ENCODE results near the gene RAB44. TPM values are rescaled to one million over a fixed set of nuclear protein-coding genes. Genes with fewer than 3 reads are reported as not detected.

Gene RAB44
- total RNA-seq, 1 donor from 2014 or later, result 0.95 TPM

DNA sequence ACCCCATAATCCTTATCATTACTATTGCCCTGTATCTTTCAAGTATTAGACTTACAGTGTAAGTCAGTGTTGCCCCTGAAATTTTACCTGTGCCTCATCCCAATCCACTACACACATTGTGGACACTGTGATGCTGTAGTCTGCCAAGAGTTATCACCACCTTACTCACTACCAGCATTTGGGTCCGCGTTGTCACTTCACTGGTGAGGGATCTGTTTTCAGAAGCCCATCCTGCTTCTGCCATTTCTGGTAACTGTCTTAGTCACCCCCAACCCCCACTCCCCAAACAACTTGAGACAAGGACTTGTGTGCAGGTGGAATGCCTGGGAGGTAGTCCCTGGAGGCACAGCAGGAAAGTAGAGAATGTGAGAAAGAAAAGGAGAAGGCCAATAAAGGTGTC lies 6.0 kb upstream of the RAB44 start:
- DNase-seq (no peak), ATAC-seq (no peak)
- TF ChIP-seq, protein P1, sequence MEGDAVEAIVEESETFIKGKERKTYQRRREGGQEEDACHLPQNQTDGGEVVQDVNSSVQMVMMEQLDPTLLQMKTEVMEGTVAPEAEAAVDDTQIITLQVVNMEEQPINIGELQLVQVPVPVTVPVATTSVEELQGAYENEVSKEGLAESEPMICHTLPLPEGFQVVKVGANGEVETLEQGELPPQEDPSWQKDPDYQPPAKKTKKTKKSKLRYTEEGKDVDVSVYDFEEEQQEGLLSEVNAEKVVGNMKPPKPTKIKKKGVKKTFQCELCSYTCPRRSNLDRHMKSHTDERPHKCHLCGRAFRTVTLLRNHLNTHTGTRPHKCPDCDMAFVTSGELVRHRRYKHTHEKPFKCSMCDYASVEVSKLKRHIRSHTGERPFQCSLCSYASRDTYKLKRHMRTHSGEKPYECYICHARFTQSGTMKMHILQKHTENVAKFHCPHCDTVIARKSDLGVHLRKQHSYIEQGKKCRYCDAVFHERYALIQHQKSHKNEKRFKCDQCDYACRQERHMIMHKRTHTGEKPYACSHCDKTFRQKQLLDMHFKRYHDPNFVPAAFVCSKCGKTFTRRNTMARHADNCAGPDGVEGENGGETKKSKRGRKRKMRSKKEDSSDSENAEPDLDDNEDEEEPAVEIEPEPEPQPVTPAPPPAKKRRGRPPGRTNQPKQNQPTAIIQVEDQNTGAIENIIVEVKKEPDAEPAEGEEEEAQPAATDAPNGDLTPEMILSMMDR (IDR thresholded peaks at IDR 0.05), result no peak
- no peaks in the 10 kb centered on the region for H3K9me3 ChIP-seq
- intact Hi-C loops (cut with DNase I), result no loop called here
- H3K36me3 ChIP-seq, result peaks cover 14% of the 10 kb centered on the region
- H3K27me3 ChIP-seq (ENCODE audit: low read depth), result no peaks in the 10 kb centered on the region
- H3K27ac ChIP-seq, result no peak overlapping the region
- no peak overlapping the region for H3K4me3 ChIP-seq
- peaks cover 17% of the 10 kb centered on the region for H3K4me1 ChIP-seq

DNA sequence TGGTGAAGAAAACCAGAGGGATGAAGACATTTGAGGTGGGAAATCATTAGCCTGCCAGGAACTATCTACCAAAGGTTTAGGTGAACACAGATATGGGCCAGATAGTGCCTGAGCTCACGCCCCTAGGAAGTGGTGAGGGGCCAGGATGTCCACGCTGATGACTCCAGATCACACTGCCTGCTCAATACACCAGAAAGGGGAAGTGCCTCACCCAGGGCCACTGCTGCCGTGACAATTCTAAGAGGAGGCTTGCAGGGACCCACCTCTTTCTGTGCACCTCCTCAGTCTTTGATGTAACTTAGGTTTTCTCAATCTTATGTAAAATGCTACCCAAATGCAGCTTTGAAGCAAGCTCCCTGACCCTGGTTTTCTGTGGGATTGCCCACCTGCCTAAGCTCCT lies 5.4 kb upstream of the RAB44 start:
- TF ChIP-seq, protein P1 (IDR thresholded peaks at IDR 0.05), result no peak
- ATAC-seq (peak; percentile 52 to 66), DNase-seq (peak; percentile 65)
- Histone ChIP-seq H3K4me1 (peaks cover 17% of the 10 kb centered on the region), H3K9me3 (no peaks in the 10 kb centered on the region), H3K36me3 (peaks cover 8% of the 10 kb centered on the region), H3K4me3 (no peak overlapping the region), H3K27ac (no peak overlapping the region), H3K27me3 (ENCODE audit: low read depth) (no peaks in the 10 kb centered on the region)
- intact Hi-C loops (cut with DNase I), result no loop called here

GRCh38 chr6:36692861-36693702 lies 4.5 kb upstream of the RAB44 start:
- DNase-seq (peak; percentile 60), ATAC-seq (peak; percentile 57 to 59)
- H3K36me3 ChIP-seq, result no peaks in the 10 kb centered on the region
- TF ChIP-seq, protein P1 (IDR thresholded peaks at IDR 0.05), result no peak
- H3K4me1 ChIP-seq, result peaks cover 17% of the 10 kb centered on the region
- H3K27me3 ChIP-seq (ENCODE audit: low read depth), result no peaks in the 10 kb centered on the region
- H3K4me3 ChIP-seq, result no peak overlapping the region
- intact Hi-C loops (cut with DNase I), result no loop called here
- H3K9me3 ChIP-seq, result no peaks in the 10 kb centered on the region
- no peak overlapping the region for H3K27ac ChIP-seq

DNA sequence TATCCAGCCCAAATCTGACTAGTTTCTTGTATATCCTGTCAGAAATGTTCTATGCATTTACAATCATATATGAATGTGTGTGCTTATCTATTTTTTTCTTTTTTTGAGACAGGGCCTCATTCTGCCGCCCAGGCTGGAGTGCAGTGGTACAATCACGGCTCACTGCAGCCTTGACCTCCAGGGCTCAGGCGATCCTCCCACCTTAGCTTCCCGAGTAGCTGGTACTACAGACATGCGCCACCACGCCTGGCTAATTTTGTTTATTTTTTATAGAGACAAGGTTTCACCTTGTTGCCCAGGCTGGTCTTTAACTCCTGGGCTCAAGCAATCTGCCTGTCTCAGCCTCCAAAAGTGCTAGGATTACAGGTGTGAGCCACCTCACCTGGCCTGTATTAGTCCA lies 3.0 kb upstream of the RAB44 start:
- Histone ChIP-seq H3K4me1 (peaks cover 17% of the 10 kb centered on the region), H3K9me3 (no peaks in the 10 kb centered on the region), H3K27ac (no peak overlapping the region), H3K36me3 (no peaks in the 10 kb centered on the region), H3K4me3 (no peak overlapping the region), H3K27me3 (ENCODE audit: low read depth) (no peaks in the 10 kb centered on the region)
- TF ChIP-seq, protein P1 (IDR thresholded peaks at IDR 0.05), result no peak
- no peak for DNase-seq
- intact Hi-C loops (cut with DNase I), result no loop called here
- no peak for ATAC-seq

GRCh38 chr6:36695414-36695813 lies 2.2 kb upstream of the RAB44 start:
- Histone ChIP-seq H3K9me3 (no peaks in the 10 kb centered on the region), H3K4me1 (peaks cover 17% of the 10 kb centered on the region), H3K27me3 (ENCODE audit: low read depth) (no peaks in the 10 kb centered on the region), H3K36me3 (no peaks in the 10 kb centered on the region), H3K27ac (no peak overlapping the region), H3K4me3 (no peak overlapping the region)
- DNase-seq (no peak), ATAC-seq (no peak)
- TF ChIP-seq, protein P1 (IDR thresholded peaks at IDR 0.05), result no peak
- intact Hi-C loops (cut with DNase I), result no loop called here

Data from lower lobe of right lung (tissue), 2 donors.